HG02623 (cell line): ENCODE data around the gene ZPLD1.

Source experiments
- ATAC-seq: cut with Tn5 transposase; IDR thresholded peaks from one replicate; pipeline ENCODE4 v1.9.1; 2021; ENCODE audit warnings: moderate library complexity; ENCODE audit not compliant: unreplicated experiment

ZPLD1 gene

DNA sequence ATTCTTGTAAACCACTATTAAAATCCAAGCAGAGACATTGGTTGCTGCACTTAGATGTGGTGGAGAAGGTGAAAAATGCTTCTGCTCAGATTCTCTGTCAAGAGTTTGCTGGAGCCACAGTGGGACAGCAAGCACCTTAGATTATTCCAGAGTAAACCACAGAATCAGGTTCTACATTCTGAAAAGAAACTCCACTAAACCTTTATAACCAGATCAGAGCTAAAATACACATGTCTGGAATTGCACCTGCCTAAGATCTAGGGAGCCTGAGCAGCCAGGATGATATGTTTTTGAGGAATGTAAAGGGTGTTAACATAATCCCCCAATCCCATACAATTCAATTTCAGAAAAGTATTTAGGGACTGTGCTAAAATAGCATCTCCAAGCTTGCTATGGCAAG is at the start of gene ZPLD1:
Gene ZPLD1, plus strand, starts transcription at position 301 of the 400 bp plus-strand sequence. CDS start 3,473 bp downstream, outside the sequence.
- ATAC-seq: no peak

DNA sequence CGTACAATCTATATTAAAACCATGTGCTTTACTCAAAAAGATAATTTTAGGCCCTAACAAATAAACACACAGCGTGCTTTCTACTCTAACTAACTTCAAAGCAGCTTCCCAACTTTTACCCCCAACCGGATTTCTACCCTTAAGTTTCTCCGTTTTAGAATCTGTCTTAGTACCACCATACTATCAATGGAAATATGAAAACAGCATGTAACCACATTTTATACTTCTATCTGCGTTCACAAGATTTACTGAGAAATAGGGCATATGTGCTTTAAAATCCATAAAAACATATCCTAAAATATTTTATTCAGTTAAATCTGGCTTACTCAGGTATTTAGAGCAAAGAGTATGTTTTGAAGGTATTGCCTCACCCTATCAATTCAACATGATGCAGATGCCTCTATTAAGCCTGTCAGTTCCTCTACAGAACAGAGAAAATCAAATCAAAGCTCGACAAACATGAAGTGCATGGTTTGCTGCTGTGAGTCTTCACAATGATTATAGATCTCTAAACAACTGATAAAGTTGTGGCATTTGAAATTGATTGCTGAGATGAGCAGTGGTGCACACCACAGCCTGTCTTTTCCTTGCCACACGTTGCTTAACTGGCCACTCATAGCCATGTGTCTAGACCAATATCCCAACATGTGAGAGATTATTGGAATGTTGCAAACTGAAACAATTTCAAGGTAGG is 44.5 kb upstream of the ZPLD1 start:
- ATAC-seq: no peak

DNA sequence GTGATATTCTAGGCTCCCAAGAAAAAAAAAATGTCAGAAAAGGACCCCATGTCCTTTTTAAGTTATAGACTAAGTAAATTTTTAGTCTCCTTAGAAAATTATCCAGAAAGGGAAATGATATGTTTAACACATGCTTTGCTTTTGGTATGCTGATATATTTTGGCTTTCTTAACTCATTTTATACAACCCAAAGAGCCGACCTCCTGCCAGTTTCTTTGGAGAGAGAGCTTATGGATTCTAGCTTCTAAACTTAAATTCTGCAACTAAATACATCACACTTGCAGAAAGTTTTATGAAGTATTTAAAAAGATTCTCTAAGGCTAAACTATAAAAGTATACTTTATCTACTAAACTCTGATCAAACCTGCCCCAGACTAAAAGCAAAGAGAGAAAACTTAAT is 43.9 kb upstream of the ZPLD1 start:
- ATAC-seq: no peak

DNA sequence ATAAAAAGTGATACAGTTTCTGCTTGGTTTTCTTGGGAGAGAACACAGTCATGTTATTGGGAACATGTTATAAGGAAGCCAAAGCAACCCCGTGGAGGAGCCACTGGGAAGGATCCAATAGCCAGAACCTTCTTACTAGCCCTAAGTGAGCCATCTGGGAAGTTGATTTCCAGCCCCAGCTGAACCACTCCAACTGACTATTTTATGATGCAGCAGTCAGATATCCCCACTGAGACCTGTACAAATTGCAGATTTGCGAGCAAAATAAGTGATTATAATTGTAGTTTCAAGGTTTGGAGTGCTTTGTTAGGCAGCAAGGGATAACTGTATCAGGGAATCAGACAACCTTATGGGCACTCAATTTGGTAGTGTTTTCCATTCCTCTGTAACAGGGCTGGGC is 43.3 kb upstream of the ZPLD1 start:
- ATAC-seq: no peak

DNA sequence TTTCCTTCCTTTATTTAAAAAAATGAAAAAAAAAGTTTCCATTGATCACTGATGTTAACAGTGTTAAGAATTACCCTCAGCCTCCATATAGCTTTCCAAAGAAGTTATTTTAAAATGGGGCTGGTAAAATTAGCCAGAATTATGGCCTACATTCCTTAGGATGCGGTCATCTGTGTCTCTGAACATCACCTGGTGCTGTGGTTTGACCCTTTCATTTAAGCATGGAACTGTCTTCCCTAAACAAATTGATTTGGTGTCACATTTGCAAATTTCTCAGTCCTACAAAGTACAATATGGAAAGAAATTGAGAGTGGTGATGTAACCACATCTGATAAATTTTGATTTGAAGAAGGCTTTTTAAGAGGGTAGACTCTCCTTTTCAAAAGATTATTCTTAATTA is 40.3 kb upstream of the ZPLD1 start:
- no peak for ATAC-seq

DNA sequence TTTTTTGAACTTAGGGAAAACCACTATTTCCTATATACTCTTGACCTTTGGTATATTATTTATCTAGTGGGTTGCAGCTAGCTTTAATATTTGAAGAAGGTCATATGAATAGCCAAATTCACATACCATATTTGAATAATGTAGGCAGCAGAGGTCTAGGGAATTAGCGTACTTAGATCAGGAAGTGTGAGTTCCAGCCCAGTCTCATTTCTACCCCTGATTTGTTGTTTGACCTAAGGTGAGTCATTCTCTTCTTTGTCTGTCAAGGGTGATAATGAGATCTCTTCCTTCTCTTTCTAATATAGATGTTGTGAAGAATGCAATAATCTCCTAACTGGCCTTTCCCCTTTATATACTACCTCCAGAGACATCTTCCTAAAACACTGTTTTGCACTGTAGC is 36.6 kb upstream of the ZPLD1 start:
- ATAC-seq: no peak

DNA sequence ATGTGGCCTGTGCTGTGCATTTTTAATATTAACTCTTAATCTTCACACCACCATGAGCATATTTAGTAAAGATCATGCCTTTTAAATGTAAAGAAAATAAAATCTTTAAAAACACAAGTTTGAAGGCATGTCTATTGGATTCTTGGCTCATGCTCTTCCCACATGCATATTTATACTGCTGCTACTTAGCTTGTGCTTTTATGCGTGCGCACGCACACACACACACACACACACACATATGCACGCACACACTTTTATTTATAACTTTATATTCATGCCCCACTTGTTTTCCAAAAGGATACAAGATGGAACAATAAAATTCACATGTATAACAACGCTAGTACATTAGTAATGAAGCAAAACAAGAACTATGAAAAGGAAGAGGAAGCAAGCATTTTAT is 36.1 kb upstream of the ZPLD1 start:
- ATAC-seq: no peak

DNA sequence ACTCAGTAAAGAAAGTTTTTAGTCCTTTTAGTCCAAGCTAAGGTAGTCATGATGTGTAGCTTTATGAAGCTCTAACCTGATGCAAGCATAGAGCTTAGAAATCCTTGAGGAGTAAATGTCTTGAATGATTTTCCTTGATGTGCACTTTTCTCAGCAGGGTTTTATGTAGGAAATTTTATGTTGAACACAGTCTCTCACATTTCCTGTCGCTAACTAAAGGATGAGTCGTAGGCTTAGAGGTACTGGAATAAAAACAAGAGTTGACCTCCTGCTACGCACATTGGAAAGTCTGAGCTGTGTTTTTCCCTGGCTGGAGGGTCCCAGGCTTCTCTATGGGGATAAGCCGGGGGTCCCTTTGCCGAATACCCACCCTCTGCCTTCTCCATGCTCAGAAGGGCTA is 34.7 kb upstream of the ZPLD1 start:
- ATAC-seq: no peak

DNA sequence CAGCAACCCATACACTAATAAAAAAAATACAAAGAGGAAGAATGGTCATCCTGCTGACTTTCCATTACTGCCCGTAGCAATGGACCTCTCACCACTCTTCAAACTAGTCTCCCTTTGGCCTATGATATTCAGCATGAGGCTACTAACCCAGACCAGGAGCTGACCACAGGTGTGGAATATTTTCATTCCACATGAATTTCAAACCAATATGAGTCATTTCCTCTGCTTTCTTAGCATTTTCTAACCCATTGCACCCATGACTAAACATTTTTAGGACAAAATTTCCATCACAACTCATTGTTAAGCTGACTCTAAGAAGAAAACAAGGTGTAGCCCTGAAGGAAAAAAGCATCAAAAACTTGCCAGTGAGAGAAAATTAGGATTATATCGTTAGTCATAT is 34.0 kb upstream of the ZPLD1 start:
- ATAC-seq: no peak

DNA sequence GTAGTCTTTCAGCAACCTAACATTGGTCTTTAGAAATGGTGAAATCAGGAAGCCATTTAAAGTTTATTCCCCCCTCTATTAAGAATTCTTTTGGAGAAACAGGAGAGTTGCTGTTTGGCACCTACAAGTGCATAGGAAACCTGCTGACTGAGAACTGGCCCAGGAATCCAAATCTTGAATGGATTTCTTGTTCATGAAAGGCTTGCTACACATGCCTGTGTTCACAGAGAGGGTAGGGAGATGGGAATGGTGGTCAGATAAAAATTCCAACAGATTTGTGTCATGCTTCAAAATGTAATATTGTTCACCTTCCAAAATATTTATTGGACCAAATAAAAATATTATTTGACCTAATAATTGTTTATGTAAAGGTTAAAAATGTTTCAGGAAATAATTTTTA is 24.2 kb upstream of the ZPLD1 start:
- no peak for ATAC-seq

DNA sequence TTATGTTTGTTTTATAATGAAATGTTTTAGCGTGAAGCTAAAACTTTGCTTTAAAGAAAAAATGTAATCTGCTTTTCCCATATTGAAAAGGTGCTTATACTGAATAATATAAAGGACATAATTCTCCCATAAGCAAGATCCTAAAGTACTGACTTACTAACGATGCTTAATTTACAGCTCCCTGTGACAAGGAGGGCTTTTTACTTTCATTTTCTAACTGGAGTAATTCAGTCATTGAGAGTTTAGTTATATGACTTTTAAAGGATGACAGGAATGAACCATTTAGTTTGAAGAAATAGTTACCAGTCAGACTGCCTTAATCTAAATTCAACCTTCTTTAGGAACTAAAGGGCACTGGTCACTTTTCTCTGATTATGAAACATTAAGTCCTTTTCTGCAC is 19.3 kb upstream of the ZPLD1 start:
- no peak for ATAC-seq

DNA sequence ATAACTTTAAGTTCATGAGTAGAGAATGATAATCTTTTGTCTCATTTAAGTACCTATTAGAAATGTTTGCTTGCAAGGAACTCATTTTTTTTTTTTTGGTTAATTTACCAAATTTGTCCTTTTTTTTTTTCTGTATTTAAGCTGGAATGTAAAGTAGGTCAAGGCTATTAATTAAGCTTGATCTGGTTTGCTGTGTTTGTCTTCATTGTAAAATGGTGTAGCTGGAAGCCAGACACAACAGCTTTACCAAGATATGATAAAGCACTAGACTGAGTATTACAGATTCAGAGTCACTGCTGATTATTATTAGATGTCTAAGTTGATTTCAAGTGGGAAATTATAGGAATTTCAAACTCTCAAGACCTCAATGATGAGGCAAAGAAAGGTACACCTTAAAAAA is 15.0 kb upstream of the ZPLD1 start:
- ATAC-seq: no peak

DNA sequence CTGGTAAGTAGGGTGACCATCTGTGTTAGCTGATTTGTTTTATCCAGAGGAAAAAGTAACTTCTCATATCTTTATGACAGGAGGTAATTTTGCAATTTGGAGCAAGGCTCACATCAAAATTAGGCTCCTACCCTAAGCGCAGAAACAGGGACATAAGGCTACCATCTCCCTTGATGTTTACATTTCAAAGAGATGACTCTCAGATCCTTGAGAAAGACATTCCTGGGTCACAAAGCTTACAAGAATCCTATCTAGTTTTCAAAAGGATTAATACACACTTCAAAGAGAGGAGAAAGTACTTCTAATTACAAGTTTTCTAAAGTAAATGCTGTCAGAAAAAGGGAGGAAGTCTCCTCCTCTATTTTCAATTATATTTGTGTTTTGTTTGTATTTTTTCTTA is 7.0 kb downstream of the ZPLD1 start:
- ATAC-seq: no peak

DNA sequence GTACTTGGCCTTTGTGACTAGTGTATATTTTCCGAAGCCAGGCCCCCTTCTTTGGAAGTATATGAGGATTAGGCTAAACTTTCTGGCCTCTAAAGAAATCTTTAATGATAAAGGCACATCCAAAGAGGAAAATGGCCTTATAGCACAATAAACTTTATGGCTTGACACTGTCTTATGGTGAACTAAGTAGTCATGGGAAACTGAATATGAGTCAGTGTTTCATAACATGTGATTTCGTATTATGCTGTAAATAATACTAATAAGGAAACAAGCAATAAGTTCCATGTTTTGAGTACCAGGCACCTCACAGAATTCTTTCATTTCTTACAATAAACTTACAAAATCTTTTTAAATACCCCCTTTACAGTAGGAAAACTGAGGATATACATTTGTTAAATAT is 8.2 kb downstream of the ZPLD1 start:
- no peak for ATAC-seq

DNA sequence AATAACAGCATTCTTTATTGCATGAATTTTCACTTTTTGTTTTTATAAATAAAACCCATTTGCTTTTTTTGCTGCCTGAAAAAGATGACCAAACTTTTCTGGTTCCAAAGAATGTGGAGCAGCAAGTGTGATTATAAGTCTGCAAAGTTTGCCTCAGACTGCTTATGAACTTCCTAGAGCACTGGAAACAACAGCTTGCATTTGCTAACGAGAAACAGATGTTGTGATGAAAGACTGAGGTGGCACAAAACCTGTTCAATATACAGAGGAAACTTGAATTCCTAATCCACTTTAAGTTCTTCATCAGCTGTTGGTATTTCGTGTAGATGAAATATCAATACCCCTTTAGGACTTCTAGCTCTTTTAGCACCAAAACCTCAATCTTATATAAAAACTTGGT is 9.3 kb downstream of the ZPLD1 start:
- no peak for ATAC-seq

DNA sequence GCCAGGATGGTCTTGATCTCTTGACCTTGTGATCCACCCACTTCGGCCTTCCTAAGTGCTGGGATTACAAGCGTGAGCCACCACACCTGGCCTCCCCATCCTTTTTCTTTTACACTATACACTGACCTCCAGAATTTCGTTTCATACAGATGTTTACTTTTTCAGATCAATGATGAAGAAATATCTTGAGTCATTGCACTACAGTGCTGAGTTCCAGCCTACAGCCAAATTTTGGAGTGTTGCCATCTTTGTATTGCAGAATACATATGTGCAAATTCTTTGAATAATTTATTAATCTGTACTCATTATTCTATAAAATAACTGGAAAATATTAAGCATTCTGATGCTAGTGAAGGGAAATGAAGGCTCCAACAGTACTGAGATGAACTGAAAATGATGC is 12.5 kb downstream of the ZPLD1 start:
- ATAC-seq: no peak

DNA sequence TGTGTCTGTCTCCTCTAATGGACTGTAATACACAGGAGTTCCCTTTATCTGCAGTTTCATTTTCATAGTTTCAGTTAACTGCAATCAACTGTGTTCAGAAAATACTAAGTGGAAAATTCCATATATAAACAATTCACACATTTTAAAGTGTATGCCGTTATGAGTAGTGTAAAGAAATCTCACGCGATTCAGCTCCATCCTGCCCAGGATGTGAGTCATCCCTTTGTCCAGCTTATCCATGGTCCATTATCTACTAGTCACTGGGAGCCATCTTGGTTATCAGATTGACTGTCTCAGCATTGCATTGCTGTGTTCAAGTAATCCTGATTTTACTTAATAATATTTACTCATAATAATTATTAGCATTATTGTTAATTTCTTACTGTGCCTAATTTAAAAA is 14.5 kb downstream of the ZPLD1 start:
- ATAC-seq: no peak

DNA sequence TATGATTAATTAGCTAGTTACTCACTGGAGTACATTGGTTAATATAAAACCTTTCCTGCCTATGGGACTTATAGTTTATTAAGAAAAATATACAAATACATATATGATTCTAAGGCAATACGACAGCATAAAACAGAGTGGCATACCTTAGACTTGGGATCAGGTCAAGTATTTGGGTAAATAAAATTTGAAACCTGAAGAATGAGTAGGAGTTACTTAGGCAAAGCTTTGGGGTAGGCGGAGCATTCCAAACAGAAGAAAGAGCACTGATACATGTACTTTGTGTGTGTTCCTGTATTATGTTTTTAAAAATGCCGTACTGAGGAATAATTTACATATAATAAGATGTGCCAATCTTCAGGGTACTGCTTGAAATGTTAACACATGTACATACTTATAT is 15.1 kb downstream of the ZPLD1 start:
- ATAC-seq: no peak

DNA sequence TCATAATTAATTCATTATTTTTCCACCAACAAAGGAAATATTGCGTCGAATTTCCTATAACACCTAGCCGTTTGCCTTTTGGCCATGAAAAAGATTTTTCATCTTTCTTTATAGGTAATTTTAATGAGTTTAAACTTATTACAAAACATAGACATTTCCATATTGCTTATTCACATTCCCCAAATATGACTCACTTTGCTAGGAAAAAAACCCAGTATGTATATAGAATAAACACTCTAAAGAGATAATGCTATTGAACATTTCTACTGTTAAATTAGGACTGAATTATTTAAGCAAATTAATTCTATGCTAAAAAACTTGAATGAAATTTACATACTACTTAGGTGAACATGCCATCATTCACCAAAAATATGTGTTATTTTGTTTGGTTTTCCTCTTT is 16.2 kb downstream of the ZPLD1 start:
- ATAC-seq: no peak

DNA sequence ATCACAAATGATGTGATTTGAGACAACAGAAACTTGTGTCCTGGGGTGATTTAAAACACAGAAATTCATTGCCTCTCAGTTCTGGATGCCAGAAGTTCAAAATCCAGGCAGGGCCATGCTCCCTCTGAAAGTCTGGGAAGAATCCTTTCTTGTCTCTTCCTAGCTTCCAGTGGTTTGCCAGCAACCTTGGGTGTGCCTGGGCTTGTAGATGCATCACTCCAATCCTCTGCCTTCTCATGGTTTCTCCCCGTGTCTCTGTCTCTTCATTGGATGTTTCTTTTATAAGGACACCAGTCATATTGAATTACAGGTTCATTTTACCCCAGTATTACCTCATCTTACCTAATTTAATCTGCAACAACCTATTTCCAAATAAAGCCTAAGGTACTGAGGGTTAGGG is 16.7 kb downstream of the ZPLD1 start:
- ATAC-seq: no peak

DNA sequence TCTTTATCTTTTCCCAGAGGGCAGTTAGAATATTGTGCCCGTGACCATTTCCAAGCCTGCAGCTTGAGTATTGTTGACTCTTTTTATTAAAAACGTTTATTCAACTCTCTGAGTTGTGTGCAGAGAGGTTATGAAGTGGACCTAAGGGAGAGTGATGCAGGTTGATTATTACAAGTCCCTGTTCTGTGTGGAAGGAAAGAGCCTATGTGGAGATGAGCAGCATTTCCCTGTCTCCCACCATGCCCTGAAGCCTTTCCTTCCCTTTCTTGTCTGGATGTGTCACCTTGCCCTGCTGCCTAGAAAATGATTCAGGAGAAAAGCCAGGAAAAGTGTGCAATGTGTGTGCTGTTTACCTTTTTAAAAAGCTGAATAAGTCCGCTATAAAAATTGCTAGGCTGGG is 19.4 kb downstream of the ZPLD1 start:
- ATAC-seq: no peak

DNA sequence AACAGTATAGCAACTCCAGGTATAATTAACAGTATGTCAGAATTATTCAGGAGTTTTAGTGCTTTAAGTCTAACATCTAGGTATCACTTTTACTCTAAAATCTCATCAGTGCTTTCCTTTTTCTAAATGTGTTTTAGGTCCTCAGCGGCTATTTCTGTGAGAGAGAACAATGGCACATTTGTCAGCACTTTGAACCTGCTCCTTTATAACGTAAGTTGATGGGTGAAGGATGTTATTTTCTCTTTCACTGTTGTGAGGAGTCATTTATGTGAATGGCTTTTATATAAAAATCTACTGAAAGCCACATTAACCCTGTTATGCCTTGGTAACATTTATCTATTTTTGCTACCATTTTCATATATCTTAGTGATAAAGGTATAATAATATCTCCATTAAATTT is 22.8 kb downstream of the ZPLD1 start:
- ATAC-seq: no peak

DNA sequence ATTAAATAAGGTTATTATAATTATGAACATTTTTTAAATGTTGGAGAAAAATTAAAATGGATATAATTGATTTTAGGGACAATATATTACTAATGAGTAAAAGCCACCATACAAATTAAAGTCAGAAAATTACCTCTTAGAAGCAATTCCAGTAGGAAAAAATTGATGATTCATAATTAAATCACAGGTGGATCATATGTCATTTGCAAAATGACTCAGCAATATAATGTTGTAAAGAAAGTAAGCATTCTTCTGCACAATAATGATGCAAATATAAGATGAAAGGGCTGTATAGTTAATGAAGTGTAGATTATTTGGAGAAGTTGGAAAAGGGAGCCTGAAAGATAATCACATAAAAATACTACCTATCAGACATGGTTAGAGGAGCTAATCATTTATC is 25.8 kb downstream of the ZPLD1 start:
- no peak for ATAC-seq

DNA sequence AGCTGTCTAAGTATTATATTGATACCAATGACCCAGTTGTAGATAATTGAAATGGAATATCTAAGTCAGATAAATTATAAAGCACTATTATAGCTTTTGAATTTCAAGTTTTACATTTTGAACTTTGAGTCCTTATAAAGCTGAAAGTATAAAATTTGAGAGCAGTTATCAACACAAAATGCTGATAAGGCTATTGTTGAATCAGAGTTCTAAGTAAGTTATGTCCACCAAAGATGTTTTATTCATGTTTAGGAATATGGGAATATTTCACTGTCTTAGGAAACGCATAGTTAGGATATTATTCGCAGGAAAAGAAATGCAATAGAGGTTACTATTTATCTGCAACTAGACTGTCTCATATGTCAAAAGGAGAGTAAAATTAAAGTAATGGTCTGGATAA is 29.4 kb downstream of the ZPLD1 start:
- ATAC-seq: no peak
